ENCODE measurements around the gene MARS2.
"Not testable (repeated sequence)": the region's sequence is repeated elsewhere in the genome, so short reads cannot be mapped to it uniquely, and the experiment has no call there.

The MARS2 gene

DNA sequence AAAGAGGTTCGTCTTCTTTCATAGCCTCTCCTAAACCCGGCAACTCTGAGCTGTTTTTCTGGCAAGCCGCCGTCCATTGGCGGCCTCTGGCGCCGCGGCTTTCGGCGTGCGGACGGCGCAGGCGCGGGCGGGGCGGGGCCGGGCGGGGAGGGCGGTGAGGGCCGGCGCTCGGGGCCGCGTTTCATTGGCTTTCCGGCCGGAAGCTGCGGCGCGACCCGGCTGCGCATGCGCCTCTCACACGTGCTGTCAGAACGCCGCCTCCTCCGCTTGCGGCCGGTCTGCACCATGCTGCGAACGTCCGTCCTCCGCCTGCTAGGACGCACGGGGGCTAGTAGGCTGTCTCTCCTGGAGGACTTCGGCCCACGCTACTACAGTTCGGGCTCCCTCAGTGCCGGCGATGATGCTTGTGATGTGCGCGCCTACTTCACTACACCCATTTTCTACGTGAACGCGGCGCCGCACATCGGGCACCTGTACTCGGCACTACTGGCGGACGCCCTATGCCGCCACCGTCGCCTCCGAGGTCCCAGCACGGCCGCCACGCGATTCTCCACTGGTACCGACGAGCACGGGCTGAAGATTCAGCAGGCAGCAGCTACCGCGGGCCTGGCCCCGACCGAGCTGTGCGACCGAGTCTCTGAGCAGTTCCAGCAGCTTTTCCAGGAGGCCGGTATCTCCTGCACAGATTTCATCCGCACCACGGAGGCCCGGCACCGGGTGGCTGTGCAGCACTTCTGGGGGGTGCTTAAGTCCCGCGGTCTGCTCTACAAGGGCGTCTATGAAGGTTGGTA lies at the start of gene MARS2:
Gene MARS2 (plus strand): TSS at position 249 of the 791 bp plus-strand sequence. CDS start 37 bp downstream, at position 286.
- peak; percentile 76 for DNase-seq

DNA sequence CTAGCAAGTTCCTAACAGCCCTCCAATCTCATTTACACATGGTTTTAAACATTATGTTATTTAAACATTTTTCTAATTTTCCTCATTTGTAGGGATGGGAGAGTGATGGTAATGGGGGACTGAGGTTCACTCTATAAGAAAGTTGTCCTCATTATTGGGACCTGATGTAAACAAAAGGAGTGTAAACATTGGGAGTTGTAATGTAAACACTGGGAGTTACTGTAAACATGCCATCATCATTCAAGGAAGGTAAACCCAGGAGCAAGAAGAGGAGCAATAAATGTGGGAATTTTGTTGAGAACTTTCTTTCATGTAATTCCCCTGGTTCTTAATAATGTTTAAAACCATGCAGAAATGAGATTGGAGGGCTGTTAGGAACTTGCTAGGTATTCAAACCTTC lies 47.6 kb upstream of the MARS2 start:
- no peak for DNase-seq

DNA sequence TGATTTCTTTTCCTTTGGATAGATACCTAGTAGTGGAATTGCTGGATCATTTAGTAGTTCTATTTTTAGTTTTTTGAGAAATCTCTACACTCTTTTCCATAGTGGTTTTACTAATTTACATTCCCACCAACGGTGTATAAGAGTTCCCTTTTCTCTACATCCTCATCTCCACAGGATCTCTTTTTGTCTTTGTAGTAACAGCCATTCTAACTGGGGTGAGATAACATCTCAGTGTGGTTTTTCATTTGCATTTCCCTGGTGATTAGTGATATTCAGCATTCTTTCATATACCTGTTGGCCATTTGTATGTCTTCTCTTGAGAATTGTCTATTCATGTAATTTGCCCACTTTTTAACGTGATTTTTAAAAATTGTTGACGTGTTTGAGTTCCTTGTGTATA lies 43.5 kb upstream of the MARS2 start:
- DNase-seq = no peak

DNA sequence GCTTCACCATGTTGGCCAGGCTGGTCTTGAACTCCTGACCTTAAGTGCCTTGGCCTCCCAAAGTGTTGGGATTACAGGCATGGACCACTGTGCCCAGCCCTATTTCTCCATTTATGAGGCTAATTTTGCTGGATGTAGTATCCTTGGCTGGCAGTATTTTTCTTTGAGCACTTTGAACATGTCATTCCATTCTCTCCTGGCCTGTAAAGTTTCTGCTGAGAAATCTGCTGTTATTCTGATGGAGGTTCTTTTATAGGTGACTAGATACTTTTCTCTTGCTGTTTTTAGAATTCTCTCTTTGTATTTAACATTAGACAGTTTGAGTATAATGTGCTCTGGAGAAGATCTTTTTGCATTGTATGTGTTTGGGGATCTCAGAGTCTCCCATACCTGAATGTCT lies 38.9 kb upstream of the MARS2 start:
- DNase-seq = no peak

DNA sequence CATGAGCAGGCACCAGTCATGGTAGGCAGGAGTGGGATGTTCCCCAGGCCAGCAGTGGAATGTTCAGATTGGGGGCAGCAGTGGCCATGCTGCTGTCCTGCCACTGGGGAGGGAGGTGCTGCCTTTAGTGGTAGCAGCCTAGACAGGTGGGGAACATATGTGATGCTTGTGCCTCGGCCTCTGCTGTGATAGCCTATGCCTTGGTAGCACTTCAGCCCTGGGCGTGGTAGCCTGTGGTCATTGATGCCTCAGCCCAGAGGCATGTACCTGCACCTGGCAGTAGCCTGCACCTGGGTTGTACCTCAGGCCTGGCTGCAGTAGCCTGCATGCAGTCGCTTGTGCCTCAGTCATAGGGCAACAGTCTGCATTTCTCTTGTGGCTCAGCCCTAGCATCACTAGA lies 36.9 kb upstream of the MARS2 start:
- no peak for DNase-seq

DNA sequence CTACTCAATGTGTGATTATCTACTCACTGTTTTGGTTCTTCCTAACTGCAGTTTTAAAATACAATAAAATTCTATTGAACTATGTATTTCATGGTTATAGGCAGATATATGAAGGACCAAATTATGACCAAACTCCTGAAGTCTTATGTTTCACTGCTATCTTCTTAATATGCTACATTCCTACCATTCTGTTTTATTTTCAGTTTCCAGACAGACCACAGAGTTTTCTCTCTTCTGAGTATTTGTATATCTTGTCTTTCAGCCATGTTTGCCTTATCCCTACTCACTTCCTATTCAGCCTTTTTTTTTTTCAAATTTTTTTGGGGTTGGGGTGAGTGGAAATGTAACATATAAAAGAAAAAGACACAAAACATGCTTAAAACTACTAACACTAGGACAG lies 36.1 kb upstream of the MARS2 start:
- no peak for DNase-seq

DNA sequence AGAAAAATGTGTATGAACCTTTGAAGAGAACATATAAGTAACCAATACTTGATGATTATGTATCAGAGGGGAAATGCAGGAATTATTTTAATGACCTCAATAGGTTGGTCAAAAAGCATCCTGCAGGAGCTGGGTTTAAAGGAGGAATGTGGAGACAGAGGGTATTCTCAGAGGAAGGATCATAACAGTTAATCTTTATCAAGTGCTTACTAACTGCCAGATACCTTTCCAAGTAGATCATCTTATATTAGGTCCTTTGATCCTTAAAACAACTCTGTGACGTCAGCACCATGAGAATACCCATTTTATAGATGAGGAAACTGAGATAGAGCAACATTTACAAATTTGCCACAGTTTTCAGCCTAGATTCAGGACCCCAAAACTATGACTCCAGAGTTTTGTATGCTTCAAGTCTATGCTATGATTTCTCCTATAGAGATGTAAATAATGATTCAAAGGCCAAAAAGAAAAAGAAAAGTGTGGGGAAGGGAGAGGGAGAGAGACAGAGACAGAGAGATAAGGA lies 32.7 kb upstream of the MARS2 start:
- DNase-seq = no peak

DNA sequence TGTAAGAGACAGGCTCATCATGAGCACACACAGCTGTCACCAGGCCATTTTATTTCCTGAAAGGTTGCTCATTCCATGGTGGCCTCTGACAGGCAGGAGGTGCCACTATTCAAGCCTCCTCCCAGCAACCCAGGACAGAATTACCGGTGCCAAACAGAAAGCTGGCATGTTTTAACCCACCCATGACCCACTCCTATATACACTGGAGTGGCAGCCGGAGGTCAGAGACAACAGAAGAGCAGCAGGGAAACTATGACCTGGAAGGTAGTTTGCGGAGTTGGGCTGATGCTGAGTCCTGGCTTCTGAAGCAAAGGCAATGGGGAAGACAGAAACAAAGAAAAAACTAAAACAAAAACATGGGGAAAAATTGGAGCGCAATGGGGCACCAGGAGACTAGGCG lies 32.1 kb upstream of the MARS2 start:
- DNase-seq = no peak

DNA sequence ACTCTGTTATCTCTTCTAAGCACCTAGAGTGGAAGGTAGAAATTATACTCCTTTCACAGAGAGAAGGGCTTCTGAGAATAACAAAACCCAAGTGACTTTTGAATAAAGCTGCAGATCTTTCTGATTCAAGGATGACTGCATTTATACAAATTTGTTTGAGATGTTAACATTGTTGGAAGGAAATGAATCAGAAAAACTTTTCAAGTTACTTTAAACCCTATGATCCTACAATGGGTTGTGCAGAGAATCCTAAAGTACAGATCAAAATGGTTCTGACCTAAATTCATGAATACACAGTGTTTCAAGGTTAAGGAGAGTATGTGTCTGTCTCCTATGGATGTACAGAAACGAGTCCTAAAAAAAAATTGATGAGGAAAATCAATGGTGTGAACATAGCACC lies 31.6 kb upstream of the MARS2 start:
- no peak for DNase-seq

DNA sequence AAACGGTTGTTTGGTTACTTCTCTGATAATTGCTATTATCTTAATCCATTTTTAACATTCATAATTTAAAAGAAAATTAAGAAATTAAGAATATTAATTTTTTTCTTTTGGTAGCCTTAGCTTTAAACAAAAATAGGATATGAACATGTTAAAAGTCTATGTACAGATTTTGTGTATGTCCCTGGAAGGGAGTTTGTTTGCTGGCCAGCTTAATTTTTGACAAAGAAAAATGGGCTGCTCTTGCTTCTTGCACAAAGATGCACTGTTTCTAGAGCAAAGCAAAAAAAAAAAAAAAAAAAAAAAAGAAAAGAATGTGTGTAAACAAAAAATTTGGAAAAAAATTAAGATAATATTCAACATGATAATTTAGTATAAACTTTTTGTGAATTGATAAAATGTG lies 31.1 kb upstream of the MARS2 start:
- no peak for DNase-seq

DNA sequence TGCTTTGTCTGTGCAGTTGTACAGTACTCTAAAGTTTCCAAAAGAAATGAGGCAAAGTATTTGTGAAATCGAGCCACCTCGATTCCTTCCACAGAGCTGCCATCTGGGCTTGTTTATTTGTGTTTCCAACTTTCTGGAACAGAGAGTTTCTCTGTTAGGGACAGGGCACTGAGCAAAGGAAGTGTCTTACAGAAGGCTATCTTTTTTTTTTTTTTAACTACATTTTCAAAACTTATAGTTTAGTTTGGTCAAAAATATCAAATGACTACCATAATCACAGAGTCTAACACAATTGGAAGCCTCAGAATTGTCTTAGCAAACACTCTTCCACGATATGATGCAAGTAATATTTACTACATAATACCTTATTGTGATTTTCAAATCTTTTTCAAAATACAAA lies 30.6 kb upstream of the MARS2 start:
- no peak for DNase-seq

DNA sequence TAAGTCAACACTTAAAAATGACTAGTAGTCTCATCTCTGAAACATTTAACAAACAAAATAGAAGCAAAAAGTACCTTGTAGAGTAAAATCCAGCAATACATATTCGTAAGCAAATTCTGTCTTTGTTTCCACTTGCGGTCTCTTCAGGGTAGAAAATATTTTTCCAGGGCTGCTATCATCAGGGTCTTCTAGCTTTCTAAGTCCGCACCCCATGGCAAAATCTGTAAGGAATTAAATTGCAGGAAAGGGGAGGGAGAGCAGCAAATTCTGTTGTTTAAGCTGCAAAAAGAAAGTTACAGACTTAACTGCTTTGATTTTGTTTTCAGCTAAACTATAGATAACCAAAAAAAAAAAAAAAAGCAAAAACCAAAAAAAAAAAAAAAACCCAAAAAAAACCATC lies 29.9 kb upstream of the MARS2 start, which contains the start of gene RFTN2:
Gene RFTN2 (minus strand): TSS at position 342 of the 400 bp plus-strand sequence. CDS start 129 bp downstream, at position 213.
- DNase-seq = no peak

DNA sequence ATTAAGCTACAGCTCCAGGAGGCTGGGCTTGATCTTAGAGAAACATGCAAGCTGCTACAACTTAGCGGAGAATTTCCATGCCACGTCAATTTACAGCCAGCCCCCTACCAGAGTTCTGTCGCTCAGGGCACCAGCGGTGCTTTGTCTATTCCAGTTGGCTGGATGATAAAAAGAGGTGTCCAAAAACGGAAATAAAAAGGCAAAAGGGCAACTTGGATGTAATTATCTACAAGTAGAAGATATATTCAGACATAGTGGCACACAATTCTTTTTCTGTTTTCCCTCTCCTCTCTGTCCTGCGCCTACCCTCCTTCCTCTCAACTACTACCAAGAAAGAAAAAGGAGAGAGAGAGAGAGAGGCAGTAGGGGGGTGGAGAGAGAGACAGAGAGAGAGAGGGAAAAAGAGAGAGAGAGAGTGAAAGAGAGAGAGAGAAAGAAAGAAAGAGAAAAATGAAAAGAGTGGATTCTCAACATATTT lies 29.4 kb upstream of the MARS2 start:
- peak; percentile 17 for DNase-seq

DNA sequence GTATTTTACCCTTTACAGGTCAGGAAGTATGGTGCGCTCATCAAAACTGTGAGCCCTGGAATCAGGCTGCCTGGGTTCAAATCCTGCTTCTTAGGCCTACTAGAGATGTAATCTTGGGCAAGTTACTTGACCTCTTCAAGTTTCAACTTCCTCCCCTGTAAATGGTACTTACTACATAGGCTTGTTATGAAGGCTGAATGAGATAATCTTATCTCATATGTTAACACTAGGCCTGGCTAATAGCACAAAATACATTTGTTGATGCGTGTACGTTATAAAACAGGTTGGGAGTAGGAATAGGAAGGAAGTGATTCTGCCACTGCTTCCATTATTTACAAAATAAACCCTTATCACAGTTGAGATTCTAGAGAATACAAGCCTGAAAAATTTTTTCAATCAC lies 28.1 kb upstream of the MARS2 start:
- DNase-seq = no peak

DNA sequence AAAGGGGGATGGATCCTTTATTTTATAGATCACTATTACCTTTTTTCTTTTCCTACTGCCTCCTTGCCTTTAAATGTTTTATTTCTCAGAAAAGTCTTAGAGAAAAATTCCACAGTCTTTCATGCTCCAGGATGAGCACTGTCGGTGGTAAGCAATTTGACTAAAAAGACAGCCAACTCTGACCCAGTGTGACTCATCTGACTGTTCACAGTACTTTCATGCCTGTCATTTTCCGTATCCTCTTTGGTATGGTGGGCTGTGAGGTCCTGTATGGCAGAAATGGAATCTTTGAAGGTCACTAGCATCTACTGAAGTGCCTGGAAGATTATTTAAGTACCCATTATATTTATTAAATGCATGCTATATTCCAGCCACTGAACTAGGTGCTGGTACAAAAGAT lies 27.7 kb upstream of the MARS2 start:
- no peak for DNase-seq

DNA sequence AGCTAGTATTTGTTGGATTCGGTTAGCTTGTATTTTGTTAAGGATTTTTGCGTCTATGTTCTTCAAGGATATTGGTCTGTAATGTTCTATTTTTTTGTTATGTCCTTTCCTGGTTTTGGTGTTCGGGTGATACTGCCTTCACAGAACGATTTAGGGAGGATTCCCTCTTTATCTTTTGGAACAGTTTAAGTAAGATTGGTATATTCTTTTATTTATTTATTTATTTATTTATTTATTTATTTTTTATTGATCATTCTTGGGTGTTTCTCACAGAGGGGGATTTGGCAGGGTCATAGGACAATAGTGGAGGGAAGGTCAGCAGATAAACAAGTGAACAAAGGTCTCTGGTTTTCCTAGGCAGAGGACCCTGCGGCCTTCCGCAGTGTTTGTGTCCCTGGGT lies 10.0 kb upstream of the MARS2 start:
- not testable (repeated sequence) for DNase-seq

DNA sequence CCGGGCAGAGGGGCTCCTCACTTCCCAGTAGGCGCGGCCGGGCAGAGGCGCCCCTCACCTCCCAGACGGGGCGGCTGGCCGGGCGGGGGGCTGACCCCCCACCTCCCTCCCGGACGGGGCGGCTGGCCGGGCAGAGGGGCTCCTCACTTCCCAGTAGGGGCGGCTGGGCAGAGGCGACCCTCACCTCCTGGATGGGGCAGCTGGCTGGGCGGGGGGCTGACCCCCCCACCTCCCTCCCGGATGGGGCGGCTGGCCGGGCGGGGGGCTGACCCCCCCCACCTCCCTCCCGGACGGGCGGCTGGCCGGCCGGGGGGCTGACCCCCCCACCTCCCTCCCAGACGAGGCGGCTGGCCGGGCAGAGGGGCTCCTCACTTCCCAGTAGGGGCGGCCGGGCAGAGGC lies 9.2 kb upstream of the MARS2 start:
- not testable (repeated sequence) for DNase-seq

DNA sequence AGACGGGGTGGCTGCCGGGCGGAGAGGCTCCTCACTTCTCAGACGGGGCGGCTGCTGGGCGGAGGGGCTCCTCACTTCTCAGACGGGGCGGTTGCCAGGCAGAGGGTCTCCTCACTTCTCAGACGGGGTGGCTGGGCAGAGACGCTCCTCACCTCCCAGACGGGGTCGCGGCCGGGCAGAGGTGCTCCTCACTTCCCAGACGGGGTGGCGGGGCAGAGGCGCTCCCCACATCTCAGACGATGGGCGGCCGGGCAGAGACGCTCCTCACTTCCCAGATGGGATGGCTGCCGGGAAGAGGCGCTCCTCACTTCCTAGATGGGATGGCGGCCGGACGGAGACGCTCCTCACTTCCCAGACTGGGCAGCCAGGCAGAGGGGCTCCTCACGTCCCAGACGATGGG lies 8.6 kb upstream of the MARS2 start:
- not testable (repeated sequence) for DNase-seq

DNA sequence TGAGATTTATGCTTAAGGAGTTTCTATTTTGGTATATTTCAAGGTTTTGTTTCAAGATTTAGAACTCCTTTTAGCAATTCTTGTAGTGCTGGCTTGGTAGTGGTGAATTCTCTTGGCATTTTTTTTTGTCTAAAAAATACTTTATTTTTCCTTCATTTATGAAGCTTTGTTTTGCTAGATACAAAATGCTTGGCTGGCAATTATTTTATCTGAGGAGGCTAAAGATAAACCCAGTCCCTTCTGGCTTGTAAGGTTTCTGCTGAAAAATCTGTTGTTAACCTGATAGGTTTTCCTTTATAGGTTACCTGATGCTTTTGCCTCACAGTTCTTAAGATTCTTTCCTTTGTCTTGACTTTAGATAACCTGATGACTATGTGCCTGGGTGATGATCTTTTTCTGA lies 5.4 kb upstream of the MARS2 start:
- not testable (repeated sequence) for DNase-seq

DNA sequence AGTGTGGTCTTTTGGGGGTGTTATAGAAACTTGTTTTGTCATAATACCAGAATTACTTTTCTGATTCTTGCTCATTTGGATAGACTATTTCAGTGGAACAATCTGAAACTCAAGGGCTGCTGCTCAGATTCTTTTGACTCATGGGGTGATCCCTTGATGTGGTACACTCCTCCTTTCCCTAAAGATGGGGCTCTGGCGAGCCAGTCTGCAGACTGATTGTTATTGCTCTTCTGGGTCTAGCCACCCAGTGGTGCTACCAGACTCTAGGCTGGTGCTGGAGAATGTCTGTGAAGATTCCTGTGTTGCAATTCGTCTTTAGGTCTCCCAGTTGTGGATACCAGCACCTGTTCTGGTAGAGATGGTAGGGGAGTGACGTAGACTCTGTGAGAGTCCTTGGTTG lies 4.2 kb upstream of the MARS2 start:
- no peak for DNase-seq

DNA sequence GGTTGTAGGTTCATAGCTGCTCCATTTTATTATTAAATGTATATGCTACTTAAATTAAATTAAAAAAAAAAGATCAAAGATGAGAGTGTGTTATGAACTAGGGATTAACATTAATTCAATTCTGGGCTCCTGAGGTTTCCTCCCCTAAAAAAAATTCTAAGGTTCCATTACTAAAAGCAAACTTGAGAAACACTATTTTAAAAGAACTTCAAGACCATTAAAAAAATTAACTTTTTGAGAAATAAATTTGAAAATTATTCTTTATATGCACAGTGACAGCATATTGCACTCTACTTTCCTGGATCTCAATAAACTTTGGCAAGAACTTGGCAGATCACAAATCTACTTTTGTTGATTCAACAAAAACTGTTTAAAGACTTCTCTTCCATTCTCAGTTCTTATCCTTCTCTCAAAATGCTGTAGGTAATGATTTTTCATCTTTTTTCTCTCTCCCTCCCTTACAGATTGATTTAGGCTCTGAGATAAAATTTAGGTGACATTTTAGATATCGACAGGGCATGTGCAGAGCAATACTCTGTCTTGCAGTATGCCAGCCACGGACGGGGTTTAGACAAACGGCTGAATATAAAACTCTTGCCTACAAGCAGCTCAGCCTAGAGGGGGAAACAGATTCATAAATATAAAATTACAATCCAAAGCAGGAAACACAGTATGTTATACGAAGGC lies 592 bp upstream of the MARS2 start:
- no peak for DNase-seq

DNA sequence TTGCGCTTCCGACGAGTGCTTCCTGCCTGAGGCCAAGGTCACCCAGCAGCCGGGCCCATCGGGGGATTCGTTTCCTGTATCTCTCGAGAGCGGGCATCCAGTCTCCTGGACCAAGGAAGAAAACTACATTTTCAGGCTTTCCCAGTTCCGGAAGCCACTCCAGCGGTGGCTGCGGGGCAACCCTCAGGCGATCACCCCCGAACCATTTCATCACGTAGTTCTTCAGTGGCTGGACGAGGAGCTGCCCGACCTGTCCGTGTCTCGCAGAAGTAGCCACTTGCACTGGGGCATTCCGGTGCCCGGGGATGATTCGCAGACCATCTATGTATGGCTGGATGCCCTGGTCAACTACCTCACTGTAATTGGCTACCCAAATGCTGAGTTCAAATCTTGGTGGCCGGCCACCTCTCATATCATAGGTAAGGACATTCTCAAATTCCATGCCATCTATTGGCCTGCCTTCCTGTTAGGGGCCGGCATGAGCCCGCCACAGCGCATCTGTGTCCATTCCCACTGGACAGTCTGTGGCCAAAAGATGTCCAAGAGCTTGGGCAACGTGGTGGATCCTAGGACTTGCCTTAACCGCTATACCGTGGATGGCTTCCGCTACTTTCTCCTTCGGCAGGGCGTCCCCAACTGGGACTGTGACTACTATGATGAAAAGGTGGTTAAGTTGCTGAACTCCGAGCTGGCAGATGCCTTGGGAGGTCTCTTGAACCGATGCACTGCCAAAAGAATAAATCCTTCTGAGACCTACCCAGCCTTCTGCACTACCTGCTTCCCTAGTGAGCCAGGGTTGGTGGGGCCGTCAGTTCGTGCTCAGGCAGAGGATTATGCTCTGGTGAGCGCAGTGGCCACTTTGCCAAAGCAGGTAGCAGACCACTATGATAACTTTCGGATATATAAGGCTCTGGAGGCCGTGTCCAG lies 1.0 kb downstream of the MARS2 start:
- DNase-seq = no peak

DNA sequence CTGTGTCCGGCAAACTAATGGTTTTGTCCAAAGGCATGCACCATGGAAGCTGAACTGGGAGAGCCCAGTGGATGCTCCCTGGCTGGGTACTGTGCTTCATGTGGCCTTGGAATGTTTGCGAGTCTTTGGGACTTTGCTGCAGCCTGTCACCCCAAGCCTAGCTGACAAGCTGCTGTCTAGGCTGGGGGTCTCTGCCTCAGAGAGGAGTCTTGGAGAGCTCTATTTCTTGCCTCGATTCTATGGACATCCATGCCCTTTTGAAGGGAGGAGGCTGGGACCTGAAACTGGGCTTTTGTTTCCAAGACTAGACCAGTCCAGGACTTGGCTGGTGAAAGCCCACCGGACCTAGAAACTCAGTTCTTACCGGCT lies 1.7 kb downstream of the MARS2 start:
- DNase-seq = no peak

All from DMS 273 treated with DMSO at 0.1 percent for 48 hours (cell line).